Motor neuron (in vitro differentiated cells): Measurements from ENCODE around the gene ADCY7. TPM values are rescaled to one million over a fixed set of nuclear protein-coding genes. Genes with fewer than 3 reads are reported as not detected.

Experiments used
- total RNA-seq, 8 experiments: library from RNA; unstranded; fragments of 300-600 nt; gene quantifications; 2 replicates each; pipeline versions ENCODE4 v1.2.3 to v1.2.4, GENCODE V29; 2022

The ADCY7 gene
- total RNA-seq, 8 experiments from 2014 or later = 4.1 to 17.9 (median 7.5) TPM

Other genes with a start within 250 kb of the ADCY7 start
- gene CNEP1R1, start 241.3 kb upstream of the ADCY7 start, total RNA-seq = 10 to 100 TPM; 13.2 to 23.1 (median 14.7) TPM
- 10 to 100 TPM in 7 of 8 experiments, 1 to 10 TPM in 1; 8.4 to 20.3 (median 13.7) TPM for gene HEATR3, start 200.6 kb upstream of the ADCY7 start, total RNA-seq
- 10 to 100 TPM in 5 of 8 experiments, 1 to 10 TPM in 3; 8.4 to 19.8 (median 10.1) TPM for gene TENT4B, start 113.2 kb upstream of the ADCY7 start, total RNA-seq
- gene BRD7, start 102.4 kb downstream of the ADCY7 start, total RNA-seq = 10 to 100 TPM; 32.5 to 85.4 (median 55.8) TPM